SK-N-SH (cell line): ENCODE measurements around the gene PLK1. TPM values are rescaled to one million over a fixed set of nuclear protein-coding genes. Genes with fewer than 3 reads are reported as not detected.

Source experiments
- CTCF ChIA-PET: fragments of 300-600, 350-600 bp; formaldehyde crosslinking; extraction: SDS; loops from one replicate; lab custom pipeline; 2021; lab: Yijun Ruan, JAX
- POLR2A ChIA-PET: fragments of 350-600 bp; sonication (Branson Sonifier 250); formaldehyde crosslinking; extraction: SDS; loops from one replicate; lab custom pipeline; 2020; ENCODE audit warnings: antibody characterized with exemption, inconsistent platforms; lab: Yijun Ruan, JAX
- DNase-seq: peaks from one replicate; pipeline ENCODE4 v3.0.0; 2012
- H2AFZ ChIP-seq: fragments of 200-600 bp; sonication (generic); 2 replicates; pipeline ENCODE4 v1.8.1; 2016; ENCODE audit warnings: antibody characterized with exemption, mild to moderate bottlenecking, low read depth
- H3F3A ChIP-seq: fragments of 200-600 bp; sonication (generic); replicated peaks from 2 replicates; pipeline ENCODE3; 2016; ENCODE audit warnings: antibody characterized with exemption, mild to moderate bottlenecking; ENCODE audit not compliant: insufficient read depth
- H3K27ac ChIP-seq, 2 experiments: fragments of 200-500 bp in 1 of 2; fragments of 200-600 bp in 1 of 2; sonication (Bioruptor generic) in 1 of 2; sonication (generic), shearing (Covaris generic) in 1 of 2; 2 replicates each; pipeline versions ENCODE4 v1.5.1 to v1.6.1; 2014 to 2016; ENCODE audit warnings: low read depth in 2 of 2, inconsistent platforms in 1 of 2, low read length in 1 of 2, mild to moderate bottlenecking in 1 of 2, mixed read lengths in 1 of 2
- H3K27me3 ChIP-seq: fragments of 200-600 bp; sonication (generic), shearing (Covaris generic); 2 replicates; pipeline ENCODE4 v1.6.1; 2016; ENCODE audit warnings: mixed run types; ENCODE audit not compliant: insufficient read depth
- H3K36me3 ChIP-seq, 2 experiments: fragments of 200-500 bp in 1 of 2; fragments of 200-600 bp in 1 of 2; sonication (Bioruptor generic) in 1 of 2; sonication (generic) in 1 of 2; replicated peaks in 1 of 2; 2 replicates each; pipeline versions ENCODE3 to v1.5.1; 2014 to 2016; ENCODE audit warnings: low read length in 1 of 2, mild to moderate bottlenecking in 1 of 2; ENCODE audit not compliant: insufficient read depth in 2 of 2, control insufficient read depth in 1 of 2
- H3K4me1 ChIP-seq, 2 experiments: fragments of 200-500 bp in 1 of 2; fragments of 200-600 bp in 1 of 2; sonication (Bioruptor generic) in 1 of 2; sonication (generic), shearing (Covaris generic) in 1 of 2; 2 replicates each; pipeline versions ENCODE4 v1.5.1 to v1.6.1; 2014 to 2016; ENCODE audit warnings: low read depth in 1 of 2, low read length in 1 of 2, mixed run types in 1 of 2; ENCODE audit not compliant: insufficient read depth in 2 of 2, control insufficient read depth in 1 of 2
- H3K4me2 ChIP-seq: fragments of 200-600 bp; sonication (generic), shearing (Covaris generic); 2 replicates; pipeline ENCODE4 v1.6.1; 2017; ENCODE audit warnings: mixed run types
- H3K4me3 ChIP-seq, 2 experiments: fragments of 200-500 bp in 1 of 2; fragments of 200-600 bp in 1 of 2; sonication (Bioruptor generic) in 1 of 2; sonication (generic), shearing (Covaris generic) in 1 of 2; 2 replicates each; pipeline versions ENCODE4 v1.5.1 to v1.8.1; 2014 to 2016; ENCODE audit warnings: low read depth in 2 of 2, inconsistent platforms in 1 of 2, low read length in 1 of 2, mild to moderate bottlenecking in 1 of 2, mixed read lengths in 1 of 2, moderate library complexity in 1 of 2
- H3K79me2 ChIP-seq: fragments of 200-600 bp; sonication (generic); 2 replicates; pipeline ENCODE4 v1.8.1; 2017; ENCODE audit warnings: mild to moderate bottlenecking; ENCODE audit not compliant: insufficient read depth
- H3K9ac ChIP-seq: fragments of 200-600 bp; sonication (generic); 2 replicates; pipeline ENCODE4 v1.6.1; 2017; ENCODE audit warnings: mixed run types
- H3K9me2 ChIP-seq: fragments of 200-600 bp; sonication (generic); 2 replicates; pipeline ENCODE4 v1.6.1; 2017; ENCODE audit warnings: mixed run types
- H3K9me3 ChIP-seq: fragments of 200-600 bp; sonication (generic); 2 replicates; pipeline ENCODE4 v1.6.1; 2017; ENCODE audit warnings: mixed run types, mild to moderate bottlenecking, moderate library complexity
- H4K20me1 ChIP-seq: fragments of 200-600 bp; sonication (generic); 2 replicates; pipeline ENCODE4 v1.6.1; 2017; ENCODE audit warnings: mild to moderate bottlenecking, mixed run types; ENCODE audit not compliant: insufficient read depth
- ELF1 ChIP-seq: IDR thresholded peaks from 2 replicates; pipeline ENCODE4 v1.4.0; 2012
- EP300 ChIP-seq, 2 experiments: IDR thresholded peaks; 2 replicates each; pipeline versions ENCODE4 v1.4.0 to v1.6.1; 2012; ENCODE audit warnings: borderline replicate concordance in 1 of 2, low read depth in 1 of 2, low read length in 1 of 2
- EZH2phosphoT487 ChIP-seq: fragments of 200-600 bp; sonication (generic); IDR thresholded peaks from 2 replicates; pipeline ENCODE4 v1.6.1; 2017; ENCODE audit warnings: low read depth, mixed run types, mild to moderate bottlenecking, antibody characterized with exemption, moderate library complexity, borderline replicate concordance
- FOXJ3 ChIP-seq: sonication (generic); formaldehyde crosslinking; IDR thresholded peaks from 2 replicates; pipeline ENCODE4 v1.5.1; 2020; ENCODE audit warnings: mild to moderate bottlenecking, missing genetic modification reagents
- FOXM1 ChIP-seq: IDR thresholded peaks from 2 replicates; pipeline ENCODE4 v1.4.0; 2012; ENCODE audit warnings: low read depth, mild to moderate bottlenecking
- GABPA ChIP-seq: IDR thresholded peaks from 2 replicates; pipeline ENCODE4 v1.4.0; 2012; ENCODE audit warnings: low read depth, mild to moderate bottlenecking
- GATA2 ChIP-seq: sonication (generic); formaldehyde crosslinking; IDR thresholded peaks from 2 replicates; pipeline ENCODE4 v1.5.0; 2020; ENCODE audit warnings: mild to moderate bottlenecking, missing genetic modification reagents
- POLR2AphosphoS5 ChIP-seq: IDR thresholded peaks from 2 replicates; pipeline ENCODE4 v1.6.1; 2012; ENCODE audit warnings: low read depth, low read length
- RAD21 ChIP-seq: IDR thresholded peaks from 2 replicates; pipeline ENCODE4 v1.6.1; 2012; ENCODE audit warnings: mild to moderate bottlenecking, low read length
- RFX5 ChIP-seq: IDR thresholded peaks from 2 replicates; pipeline ENCODE4 v1.6.1; 2012; ENCODE audit warnings: mild to moderate bottlenecking, improper control_type of control experiment, low read length
- RXRA ChIP-seq: IDR thresholded peaks from 2 replicates; pipeline ENCODE4 v1.4.0; 2012; ENCODE audit warnings: low read depth, mild to moderate bottlenecking, borderline replicate concordance
- SMC3 ChIP-seq: IDR thresholded peaks from 2 replicates; pipeline ENCODE4 v1.6.1; 2012; ENCODE audit warnings: low read depth, low read length, improper control_type of control experiment
- TEAD4 ChIP-seq: IDR thresholded peaks from 2 replicates; pipeline ENCODE4 v1.4.0; 2012; ENCODE audit warnings: mild to moderate bottlenecking, borderline replicate concordance; ENCODE audit not compliant: insufficient read depth
- WGBS: methylation state at CpG from one replicate; pipeline ENCODE4 v1.1.6; 2017; ENCODE audit warnings: low lambda C conversion rate; 5-methylcytosine and 5-hydroxymethylcytosine counted together
- polyA plus RNA-seq, 3 experiments: library from polyadenylated mRNA; depleted of rRNA; stranded (reverse); fragments of >200 nt; gene quantifications; 2 replicates each; pipeline ENCODE4 v1.2.3, GENCODE V29; 2012
- TF ChIP-seq, protein P1 (sequence below): fragments of 200-600 bp; sonication (generic); IDR thresholded peaks from 2 replicates; pipeline ENCODE4 v1.6.1; 2017; ENCODE audit warnings: antibody characterized with exemption, mild to moderate bottlenecking, moderate library complexity
- TF ChIP-seq, protein P2 (sequence below): IDR thresholded peaks from 2 replicates; pipeline ENCODE4 v1.4.0; 2012; ENCODE audit warnings: low read depth, borderline replicate concordance
- TF ChIP-seq, protein P3 (sequence below): IDR thresholded peaks from 2 replicates; pipeline ENCODE4 v1.4.0; 2012; ENCODE audit warnings: low read depth, borderline replicate concordance

The PLK1 gene
- polyA plus RNA-seq, 1 of the 3 experiments (the other 2 are of a cell fraction), result 68.7 TPM

DNA sequence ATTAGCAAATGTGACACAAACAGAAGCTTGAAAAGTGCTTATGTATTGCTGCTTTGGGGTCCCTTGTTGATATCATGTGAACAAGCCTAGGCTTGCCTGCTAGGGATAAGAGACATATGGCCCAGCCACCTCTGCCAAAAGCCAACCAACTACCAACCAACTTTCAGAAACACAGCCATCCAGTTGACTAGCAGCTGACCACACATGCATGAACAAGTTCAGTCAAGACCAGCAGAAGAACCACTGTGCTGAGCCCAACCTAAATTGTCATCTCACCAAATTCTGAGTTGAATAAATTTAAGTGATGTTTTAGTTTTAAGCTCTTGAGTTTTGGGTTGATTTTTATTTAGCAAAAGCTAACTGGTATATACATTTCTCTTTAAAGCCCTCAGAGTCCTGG lies 30.8 kb downstream of the PLK1 start (continued):
- TF ChIP-seq, protein P1, sequence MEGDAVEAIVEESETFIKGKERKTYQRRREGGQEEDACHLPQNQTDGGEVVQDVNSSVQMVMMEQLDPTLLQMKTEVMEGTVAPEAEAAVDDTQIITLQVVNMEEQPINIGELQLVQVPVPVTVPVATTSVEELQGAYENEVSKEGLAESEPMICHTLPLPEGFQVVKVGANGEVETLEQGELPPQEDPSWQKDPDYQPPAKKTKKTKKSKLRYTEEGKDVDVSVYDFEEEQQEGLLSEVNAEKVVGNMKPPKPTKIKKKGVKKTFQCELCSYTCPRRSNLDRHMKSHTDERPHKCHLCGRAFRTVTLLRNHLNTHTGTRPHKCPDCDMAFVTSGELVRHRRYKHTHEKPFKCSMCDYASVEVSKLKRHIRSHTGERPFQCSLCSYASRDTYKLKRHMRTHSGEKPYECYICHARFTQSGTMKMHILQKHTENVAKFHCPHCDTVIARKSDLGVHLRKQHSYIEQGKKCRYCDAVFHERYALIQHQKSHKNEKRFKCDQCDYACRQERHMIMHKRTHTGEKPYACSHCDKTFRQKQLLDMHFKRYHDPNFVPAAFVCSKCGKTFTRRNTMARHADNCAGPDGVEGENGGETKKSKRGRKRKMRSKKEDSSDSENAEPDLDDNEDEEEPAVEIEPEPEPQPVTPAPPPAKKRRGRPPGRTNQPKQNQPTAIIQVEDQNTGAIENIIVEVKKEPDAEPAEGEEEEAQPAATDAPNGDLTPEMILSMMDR, result no peak
- no peak for TF ChIP-seq FOXM1
- no peak for TF ChIP-seq POLR2AphosphoS5
- no peak for TF ChIP-seq FOXJ3
- TF ChIP-seq EZH2phosphoT487, result no peak

DNA sequence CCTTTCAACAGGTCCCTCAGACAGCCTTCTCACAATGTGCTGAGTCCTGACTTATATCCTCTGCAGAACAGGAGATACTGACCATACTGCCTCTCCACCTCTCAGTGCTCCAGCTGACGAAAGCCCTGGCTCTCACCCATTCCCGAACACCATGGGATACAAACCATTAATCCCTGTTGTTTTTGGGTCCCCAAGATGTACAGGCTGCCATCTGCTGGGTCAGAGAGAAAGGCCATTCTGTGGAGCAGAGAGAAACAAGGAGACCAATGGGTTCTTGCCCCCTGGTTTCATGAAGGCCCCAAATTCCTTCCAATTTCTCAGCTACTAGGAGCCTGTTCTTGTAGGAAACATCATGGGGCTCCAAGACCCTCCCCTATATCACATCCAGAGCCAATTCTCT lies 31.3 kb downstream of the PLK1 start:
- Histone ChIP-seq H3K9me3 (no peaks in the 10 kb centered on the region), H3K27ac (no peak overlapping the region), H2AFZ (no peak overlapping the region), H3K79me2 (no peaks in the 10 kb centered on the region), H3F3A (no peaks in the 10 kb centered on the region), H3K4me1 (no peaks in the 10 kb centered on the region), H3K27me3 (no peaks in the 10 kb centered on the region; the same call in 1 of the 2 replicates), H3K4me3 (no peak overlapping the region), H3K36me3 (no peaks in the 10 kb centered on the region), H3K9ac (no peak overlapping the region), H3K4me2 (no peak overlapping the region), H4K20me1 (no peaks in the 10 kb centered on the region), H3K9me2 (no peaks in the 10 kb centered on the region)
- WGBS, result no CpG with 5 or more reads among the region's 2 CpGs
- CTCF ChIA-PET, result interaction anchor here (0.7 kb wide), 1 partner anchor 25 kb away, joined by 3 read pairs; no protein-coding TSS in a partner anchor
- no peak for DNase-seq
- POLR2A ChIA-PET, result no interaction called here
- no peak for TF ChIP-seq FOXJ3
- no peak for TF ChIP-seq SMC3
- TF ChIP-seq RXRA, result no peak
- TF ChIP-seq EP300 (IDR thresholded peaks at IDR 0.05; ENCODE audit: borderline replicate concordance in 1 of 2, low read depth in 1 of 2, low read length in 1 of 2), result no peak
- no peak for TF ChIP-seq GATA2
- no peak for TF ChIP-seq RFX5
- no peak for TF ChIP-seq TEAD4

DNA sequence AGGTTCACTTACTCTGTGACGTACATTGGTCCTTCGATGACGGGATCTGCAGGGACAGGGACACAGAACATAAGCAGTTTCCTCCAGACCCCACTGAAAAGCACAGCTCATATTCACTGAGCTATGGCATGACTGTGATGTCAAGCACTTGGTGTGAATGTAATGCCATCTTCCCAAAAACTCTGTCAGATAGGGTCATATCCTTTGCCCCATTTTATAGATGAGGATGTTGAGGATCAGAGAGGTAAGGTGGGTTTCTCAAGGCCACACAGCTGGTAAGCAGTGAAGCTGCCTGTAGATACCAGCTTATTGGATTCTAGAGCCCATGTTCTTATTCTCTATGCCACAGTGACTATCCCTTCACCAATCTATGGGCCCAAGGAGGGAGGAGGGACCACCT lies 31.8 kb downstream of the PLK1 start:
- H4K20me1 ChIP-seq, result no peaks in the 10 kb centered on the region
- H3K9me2 ChIP-seq, result no peaks in the 10 kb centered on the region
- H3K36me3 ChIP-seq, result no peaks in the 10 kb centered on the region
- H3K4me3 ChIP-seq, result no peak overlapping the region
- WGBS, result 40% methylated on average over 3 of the region's 3 CpGs
- H3K9ac ChIP-seq, result no peak overlapping the region
- H3K27ac ChIP-seq, result no peak overlapping the region
- POLR2A ChIA-PET, result no interaction called here
- CTCF ChIA-PET, result no interaction called here
- H3K9me3 ChIP-seq, result no peaks in the 10 kb centered on the region
- no peak overlapping the region for H3K4me2 ChIP-seq
- no peaks in the 10 kb centered on the region; the same call in 1 of the 2 replicates for H3K27me3 ChIP-seq
- no peaks in the 10 kb centered on the region for H3K79me2 ChIP-seq
- TF ChIP-seq, protein P2, sequence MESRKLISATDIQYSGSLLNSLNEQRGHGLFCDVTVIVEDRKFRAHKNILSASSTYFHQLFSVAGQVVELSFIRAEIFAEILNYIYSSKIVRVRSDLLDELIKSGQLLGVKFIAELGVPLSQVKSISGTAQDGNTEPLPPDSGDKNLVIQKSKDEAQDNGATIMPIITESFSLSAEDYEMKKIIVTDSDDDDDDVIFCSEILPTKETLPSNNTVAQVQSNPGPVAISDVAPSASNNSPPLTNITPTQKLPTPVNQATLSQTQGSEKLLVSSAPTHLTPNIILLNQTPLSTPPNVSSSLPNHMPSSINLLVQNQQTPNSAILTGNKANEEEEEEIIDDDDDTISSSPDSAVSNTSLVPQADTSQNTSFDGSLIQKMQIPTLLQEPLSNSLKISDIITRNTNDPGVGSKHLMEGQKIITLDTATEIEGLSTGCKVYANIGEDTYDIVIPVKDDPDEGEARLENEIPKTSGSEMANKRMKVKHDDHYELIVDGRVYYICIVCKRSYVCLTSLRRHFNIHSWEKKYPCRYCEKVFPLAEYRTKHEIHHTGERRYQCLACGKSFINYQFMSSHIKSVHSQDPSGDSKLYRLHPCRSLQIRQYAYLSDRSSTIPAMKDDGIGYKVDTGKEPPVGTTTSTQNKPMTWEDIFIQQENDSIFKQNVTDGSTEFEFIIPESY, result no peak
- TF ChIP-seq RFX5, result no peak
- TF ChIP-seq RAD21, result no peak
- no peak for TF ChIP-seq ELF1
- TF ChIP-seq GABPA, result no peak
- TF ChIP-seq, protein P3, sequence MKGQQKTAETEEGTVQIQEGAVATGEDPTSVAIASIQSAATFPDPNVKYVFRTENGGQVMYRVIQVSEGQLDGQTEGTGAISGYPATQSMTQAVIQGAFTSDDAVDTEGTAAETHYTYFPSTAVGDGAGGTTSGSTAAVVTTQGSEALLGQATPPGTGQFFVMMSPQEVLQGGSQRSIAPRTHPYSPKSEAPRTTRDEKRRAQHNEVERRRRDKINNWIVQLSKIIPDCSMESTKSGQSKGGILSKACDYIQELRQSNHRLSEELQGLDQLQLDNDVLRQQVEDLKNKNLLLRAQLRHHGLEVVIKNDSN, result no peak
- TF ChIP-seq SMC3, result no peak
- no peak overlapping the region for H2AFZ ChIP-seq
- no peaks in the 10 kb centered on the region for H3F3A ChIP-seq
- H3K4me1 ChIP-seq, result no peaks in the 10 kb centered on the region
- no peak for DNase-seq
